Activated naive CD8-positive, alpha-beta T cell treated with anti-CD3 and anti-CD28 coated beads, Interleukin-2, amount 50 U/mL, for 16 hours (primary cell): ENCODE measurements around the gene KCNK15.

Source experiments
- DNase-seq: peaks from one replicate; pipeline ENCODE4 v3.0.0-alpha.2; 2020; ENCODE audit warnings: low read depth, low spot score

The KCNK15 gene

GRCh38 chr20:44788706-44789456 is 43.2 kb downstream of the KCNK15 start:
- DNase-seq, result no peak

- DNase-seq, result no peak
Observed at GRCh38 chr20:44790638-44791393, 45.2 kb downstream of the KCNK15 start.

DNA sequence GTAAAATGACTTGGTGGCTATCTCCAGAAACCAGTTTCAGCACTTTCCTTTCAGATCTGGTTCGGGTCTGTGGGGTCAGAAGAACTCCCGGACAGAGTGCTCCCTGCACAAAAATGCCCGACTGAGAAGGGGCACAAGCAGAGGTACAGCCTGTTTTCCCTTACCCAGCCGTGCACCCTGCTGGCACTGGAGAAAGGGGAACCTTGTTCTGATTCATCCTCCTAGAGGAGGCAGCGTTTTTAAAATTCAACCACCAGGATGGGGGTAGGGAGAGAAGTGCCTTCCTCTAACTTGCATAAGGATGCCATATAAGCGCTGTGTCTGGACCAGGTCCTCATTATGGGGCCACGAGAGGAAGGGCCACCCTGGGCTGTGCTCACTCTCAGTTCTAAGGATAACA is 47.1 kb downstream of the KCNK15 start:
- DNase-seq, result no peak

GRCh38 chr20:44795836-44796235 is 50.2 kb downstream of the KCNK15 start:
- DNase-seq, result no peak

GRCh38 chr20:44796311-44796710 is 50.6 kb downstream of the KCNK15 start:
- DNase-seq, result no peak

DNA sequence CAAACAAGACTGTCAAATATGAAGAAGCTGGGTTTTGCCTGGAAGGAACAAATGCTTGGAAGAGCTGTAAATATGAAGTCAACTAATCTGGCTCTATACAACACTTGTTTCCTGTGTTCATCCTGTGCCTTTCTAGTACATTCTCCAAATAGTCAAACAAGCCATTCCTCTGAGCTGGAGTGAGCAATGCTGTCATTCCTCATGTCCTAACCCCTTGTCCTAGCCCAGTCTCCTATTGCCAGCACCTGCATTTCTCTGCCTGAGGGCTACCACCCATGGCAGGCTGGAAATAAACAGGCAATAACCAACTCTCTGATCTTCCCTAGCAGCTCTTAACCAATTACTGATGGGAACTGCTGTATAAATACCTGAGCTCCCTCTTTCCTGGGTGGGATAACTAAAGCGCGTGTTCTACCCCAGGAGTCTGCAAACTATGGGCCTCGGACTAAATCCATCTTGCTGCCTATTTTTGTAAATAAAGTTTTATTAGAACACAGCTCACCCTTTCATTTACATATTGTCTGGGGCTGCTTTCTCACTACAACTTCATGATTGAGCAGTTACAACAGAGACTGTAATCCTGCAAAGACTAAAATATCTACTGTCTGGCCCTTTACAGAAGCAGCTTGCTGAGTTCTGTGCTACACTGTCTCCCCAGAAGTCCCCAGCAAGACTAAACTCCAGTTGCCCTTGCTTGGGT is 51.2 kb downstream of the KCNK15 start:
- no peak for DNase-seq

- no peak for DNase-seq
Observed at GRCh38 chr20:44799691-44800090, 54.0 kb downstream of the KCNK15 start.

GRCh38 chr20:44800391-44801046 is 54.9 kb downstream of the KCNK15 start:
- DNase-seq, result no peak
